MV-4-11 (cell line): Measurements from ENCODE around the gene SOX9.
"Not testable (repeated sequence)": the region's sequence is repeated elsewhere in the genome, so short reads cannot be mapped to it uniquely, and the experiment has no call there.

Experiments
- DNase-seq: peaks from one replicate; lab custom pipeline; 2025; lab: John Stamatoyannopoulos, UW

The SOX9 gene

DNA sequence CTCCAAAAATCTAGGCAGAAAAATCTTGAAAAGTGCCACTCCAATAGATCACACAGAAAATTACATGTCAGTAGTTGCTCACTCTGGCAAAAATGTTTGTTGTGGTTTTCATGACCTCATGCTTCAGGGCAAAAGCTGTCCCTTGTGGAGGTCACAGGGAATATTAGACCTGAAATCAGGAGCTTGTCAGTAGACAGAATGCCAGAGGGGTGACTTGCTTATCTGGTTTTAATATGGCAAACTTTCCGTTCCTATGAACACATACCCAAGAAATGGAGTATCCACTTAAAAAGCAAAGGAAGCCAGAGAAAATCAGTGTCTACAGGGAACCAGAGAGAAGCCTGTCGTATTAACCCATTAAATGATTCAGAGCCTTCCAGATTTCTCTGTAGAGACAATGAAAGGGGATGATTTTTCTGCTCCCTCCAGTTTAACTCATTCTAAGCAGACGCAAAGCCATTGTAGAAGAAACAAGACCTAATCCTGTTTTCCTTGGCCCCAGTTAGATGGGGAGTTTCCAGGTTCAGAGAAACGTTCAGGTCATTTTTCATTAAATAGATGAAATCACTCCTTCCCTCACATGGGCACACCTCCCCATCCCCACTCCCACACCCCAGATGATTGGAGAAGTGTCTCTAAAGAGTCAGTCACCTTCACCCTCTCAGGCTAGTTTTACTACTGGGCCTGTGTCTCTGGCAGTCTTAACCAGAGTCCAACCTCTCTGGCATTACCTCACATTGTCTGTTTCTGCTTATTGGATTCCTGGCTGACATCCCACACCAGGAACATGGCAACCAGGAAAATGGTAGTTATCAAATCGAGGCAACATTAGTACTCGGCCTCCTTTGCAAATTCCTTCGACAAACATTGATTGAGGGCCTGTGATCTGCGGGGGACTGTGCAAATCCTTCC is 6.0 kb downstream of the SOX9 start:
- no peak for DNase-seq

DNA sequence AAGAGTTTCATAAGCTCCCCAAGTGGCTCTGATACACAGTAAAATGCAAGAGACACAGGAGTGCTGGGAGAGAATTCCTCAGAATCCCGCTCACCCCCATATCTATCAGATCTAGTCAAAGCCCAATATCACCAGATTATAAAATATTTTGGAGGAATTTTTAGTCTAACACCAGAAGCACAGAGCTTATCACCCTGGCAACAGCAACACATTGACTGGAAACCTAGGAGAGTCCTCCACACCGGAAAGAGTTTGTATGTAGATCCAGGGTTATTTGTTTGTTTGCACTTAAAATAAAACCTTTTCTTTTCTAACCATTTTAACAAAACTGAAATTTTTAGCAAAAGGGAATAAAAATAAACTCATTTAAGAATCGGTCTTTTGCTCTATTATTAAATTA is 7.2 kb downstream of the SOX9 start:
- no peak for DNase-seq

DNA sequence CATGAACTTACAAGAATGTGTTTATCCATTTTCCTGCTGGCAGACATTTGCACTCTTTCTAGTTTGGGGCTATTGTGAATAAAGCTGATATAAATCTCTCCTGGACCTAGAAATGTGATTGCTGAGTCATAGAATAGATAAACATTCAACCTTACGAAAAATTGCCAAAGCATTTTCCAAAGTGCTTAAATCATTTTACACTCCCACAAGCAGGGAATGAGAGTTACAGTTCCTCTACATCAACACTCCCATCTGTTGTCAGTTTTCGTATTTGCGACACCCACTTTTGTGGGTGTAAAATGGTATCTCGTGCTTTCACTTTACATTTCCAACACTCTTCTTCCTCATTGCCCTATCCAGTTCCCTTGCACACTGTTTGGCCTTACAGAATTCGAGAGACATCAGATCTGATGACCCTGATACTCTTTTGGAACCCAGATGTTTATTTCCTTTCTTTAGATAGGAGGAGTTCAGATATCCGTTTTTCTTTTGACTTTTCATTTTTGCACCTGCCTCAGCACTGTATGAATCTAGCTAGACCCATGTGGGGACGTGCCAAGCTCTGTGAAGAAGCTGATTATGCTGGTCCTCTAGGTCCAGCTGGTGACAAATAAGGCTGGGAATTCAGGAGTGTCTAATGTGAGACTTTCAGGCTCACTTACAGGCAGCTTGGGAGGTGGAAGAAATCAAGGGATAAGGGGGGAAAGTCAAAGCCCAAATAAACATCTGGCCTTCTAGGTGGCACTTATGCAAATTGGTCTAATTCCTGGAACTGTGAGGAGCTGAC is 14.0 kb downstream of the SOX9 start:
- peak; percentile 54 for DNase-seq

DNA sequence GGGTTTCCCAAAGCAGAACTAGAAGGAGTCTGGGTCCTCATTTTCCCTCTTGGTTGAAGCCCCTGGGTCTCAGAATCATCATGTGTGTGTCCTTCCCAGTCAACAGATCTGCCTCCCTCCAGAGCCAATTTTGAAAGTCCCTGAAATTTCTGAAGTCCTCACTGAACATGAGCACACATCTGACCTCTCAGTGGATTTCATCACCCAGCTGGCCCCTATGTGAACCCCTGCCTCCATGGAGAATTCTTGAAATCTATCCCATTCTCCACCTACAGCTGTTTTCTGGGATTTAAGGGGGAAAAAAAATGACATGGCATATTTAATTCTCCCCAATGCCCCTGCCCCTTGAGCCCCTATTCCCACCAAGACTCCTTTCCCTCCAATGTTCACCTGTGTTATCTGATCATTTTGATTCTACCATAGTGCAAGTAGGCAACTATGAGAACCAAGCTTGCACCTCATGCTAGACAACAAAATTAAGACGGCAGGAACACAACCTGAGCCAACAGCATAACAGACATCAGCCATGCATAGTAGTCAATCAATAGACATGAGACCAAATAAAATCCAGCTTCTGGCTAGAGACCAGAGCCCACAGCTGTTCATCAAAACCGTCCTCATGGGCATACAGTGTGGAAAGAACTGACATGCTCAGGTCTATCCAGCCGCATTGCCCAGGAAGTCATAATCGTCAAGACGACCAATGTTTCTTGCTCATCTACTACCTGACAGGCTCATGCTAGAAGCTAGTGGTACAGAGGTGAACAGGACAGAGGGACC is 14.9 kb downstream of the SOX9 start:
- no peak for DNase-seq

DNA sequence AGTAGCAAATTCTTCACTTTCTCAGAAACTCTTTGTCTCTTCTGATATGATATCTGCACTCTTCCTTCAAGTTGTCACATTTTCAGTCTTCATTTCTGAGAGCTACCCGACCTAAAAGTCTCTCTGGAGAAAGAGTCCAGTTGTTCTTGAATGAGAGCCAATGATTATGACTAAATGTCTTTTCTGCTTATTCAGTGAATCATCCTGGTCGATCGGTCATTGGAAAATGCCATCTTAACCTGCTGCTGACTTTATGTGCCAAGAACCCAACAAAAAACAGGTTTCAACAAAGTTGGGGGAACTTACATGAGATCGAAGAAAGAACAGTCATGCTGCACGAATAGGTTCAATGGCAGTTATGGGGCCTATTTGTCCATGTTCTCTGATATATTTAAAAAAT is 15.9 kb downstream of the SOX9 start:
- DNase-seq: no peak

DNA sequence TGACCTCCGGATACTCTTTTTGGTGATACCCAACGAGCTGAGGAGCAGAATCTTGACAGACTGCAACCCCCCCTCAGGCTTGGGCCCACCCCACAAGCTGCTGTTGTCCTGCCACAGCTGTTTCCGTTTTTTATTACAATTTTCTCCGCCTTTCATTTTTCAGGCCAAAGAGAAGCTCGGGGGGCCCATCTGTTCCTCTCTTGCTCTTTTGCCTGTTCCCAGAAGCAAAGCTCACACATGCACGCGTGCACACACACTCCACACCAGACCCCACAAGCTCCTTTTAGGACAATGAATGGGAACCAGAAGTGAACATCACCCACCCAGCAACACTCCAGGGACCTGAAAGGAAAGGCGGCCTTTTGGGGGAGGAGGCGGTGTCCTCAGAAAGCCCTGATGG is 16.3 kb downstream of the SOX9 start:
- DNase-seq: no peak

DNA sequence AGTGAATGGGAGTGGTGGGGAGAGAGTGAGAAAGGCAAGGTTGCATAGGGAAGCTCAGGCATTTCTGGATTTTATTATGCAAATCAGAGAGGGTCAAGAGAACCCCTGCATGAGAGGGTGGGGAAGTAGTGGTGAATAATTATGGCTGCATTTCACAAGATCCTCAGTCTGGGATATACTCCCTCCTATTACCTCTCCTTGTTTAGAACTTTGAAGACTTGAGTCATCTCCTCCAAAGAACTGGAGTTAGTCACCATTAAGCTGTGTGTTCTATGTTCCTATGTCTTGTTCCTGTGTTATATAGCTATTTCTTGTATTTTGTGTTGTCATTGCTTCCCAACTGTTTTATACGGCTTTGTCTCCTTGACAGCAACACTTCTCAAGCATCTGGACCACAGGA is 18.4 kb downstream of the SOX9 start:
- no peak for DNase-seq

DNA sequence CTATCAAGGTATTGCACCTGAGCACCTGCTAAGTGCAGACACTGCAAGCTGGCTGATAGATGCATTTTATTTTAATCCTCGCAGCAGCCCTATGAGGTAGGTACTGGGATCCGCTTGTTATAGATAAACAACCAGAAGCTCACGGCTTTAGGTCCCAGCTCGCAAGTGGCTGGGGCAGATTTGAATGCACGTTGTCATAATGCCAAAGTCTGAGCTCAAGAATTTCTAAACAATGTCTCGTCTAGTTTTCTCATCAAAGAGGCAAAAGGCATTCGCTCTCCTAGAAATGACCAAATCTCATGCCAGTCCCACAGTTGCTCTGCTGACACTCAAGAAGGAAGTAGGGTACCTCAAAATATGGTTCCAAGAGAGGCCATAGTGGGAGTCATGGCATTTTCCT is 20.5 kb downstream of the SOX9 start:
- DNase-seq: no peak

DNA sequence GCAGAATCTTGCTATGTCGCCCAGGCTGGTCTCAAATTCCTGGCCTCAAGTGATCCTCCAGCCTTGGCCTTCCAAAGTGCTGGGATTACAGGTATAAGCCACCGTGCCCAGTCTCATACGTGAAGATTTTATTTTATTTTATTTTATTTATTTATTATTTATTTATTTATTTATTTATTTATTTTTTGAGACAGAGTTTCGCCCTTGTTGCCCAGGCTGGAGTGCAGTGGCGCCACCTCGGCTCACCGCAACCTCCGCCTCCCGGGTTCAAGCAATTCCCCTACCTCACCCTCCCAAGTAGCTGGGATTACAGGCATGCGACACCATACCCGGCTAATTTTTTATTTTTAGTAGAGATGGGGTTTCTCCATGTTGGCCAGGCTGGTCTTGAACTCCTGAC is 21.3 kb downstream of the SOX9 start:
- not testable (repeated sequence) for DNase-seq

DNA sequence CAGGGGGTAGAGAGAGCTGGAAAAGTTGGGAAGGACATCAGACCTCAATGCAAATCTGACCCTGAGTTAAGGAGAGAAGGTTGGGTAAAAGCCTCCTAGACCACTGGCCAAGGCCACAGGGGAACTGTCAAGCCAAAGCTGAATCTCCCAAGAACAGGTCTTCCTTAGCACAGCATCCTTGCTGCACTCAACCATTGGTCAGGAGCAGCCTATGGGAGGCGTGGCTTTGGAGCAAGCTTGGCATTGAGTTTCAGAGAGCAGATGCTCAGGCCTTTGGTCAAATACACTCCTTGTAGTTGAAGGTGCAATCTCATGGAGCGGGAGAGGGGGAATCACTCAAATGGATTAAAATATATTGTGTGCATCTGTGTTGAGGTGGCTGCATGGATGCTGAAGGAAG is 21.8 kb downstream of the SOX9 start:
- no peak for DNase-seq

DNA sequence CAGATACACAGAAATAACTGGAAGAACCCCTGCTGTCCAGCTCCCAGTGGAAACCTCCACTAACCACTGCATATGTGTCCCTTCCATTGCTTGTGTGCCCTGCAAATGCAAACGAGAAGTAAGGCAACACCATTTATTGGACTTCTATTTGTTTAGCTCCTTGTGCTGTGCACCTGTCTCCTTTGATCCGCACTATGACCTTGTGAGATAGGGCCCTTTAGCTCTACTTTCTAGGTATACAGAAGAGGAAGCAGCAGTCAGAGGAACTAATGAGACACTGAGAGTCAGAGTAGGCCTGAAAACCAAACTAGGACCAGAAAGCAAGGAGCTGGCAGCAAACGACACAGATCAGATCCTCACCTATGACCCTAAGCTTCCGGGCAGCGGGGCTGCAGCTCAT is 22.4 kb downstream of the SOX9 start:
- no peak for DNase-seq

DNA sequence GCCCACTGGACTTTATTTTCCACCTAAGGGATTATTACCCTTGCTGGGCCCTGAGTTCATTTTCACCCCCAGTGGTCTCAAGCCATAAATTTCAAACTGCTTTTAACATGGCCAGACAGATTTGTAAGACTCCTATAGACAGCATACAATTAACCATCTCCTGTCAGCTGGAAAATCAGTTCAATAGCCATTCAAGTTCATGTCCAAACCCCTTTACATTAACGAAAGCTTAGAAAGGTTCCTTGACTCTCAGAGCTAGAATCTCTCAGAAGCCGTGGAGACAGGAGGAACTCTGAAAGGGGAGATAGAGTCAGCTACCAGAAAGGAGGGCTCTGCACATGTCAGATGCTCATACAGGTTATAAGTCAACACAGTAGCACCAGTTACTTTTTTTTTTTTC is 23.3 kb downstream of the SOX9 start:
- DNase-seq: no peak

DNA sequence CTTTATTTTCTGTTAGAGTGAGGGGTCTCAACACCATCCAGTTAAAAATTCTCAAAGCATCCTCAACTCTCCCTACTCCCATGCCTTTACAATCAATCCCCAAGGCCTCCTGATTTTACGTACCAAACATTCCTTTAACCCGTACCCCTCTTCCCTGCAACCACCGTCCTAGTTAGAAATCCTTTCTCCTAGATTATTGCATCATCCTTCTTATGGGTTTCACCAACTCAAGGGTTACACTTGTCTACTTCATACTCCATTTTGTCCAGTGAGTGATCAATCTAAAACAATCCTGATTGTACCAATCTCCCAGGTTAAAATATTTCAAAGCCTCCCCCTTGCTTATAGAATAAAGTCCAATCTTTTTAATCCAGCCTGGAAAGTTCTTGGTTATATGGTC is 24.7 kb downstream of the SOX9 start:
- no peak for DNase-seq

DNA sequence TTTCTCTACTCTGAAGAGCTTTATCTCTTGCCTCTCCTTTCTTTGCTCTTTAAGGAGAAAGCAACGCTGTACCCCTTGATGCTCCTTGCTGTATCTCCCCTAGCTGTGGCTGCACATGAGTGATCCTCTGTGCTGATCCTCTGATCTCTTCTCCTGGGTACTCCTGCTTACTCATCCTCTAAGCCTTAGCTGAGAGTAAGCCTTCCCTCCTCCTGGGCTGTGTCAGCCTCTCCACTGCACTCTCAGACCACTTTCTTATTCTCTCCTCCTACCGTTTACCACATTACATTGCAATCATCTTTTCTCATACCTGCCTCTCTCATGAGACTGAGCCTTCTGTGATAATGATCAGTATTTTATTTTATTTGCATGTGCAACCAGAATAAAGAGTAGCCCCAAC is 25.1 kb downstream of the SOX9 start:
- no peak for DNase-seq

DNA sequence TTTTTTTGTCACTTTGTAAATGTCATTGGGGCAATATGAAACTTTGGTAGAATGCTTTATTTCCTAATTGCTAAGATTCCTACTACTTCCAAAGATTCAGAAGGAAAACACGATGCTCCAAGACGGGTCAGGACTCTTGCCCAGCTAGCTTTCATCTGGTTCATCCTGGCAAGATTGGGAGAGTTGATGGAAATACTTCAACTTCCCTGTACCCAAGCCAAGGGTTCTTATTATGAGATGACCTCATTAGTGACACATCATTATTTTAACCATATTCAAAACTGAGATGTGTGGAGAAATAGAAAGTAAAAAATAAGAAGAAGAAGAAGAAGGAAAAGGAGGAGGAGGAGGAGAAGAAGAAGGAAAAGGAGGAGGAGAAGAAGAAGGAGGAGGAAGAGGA is 25.6 kb downstream of the SOX9 start:
- no peak for DNase-seq

DNA sequence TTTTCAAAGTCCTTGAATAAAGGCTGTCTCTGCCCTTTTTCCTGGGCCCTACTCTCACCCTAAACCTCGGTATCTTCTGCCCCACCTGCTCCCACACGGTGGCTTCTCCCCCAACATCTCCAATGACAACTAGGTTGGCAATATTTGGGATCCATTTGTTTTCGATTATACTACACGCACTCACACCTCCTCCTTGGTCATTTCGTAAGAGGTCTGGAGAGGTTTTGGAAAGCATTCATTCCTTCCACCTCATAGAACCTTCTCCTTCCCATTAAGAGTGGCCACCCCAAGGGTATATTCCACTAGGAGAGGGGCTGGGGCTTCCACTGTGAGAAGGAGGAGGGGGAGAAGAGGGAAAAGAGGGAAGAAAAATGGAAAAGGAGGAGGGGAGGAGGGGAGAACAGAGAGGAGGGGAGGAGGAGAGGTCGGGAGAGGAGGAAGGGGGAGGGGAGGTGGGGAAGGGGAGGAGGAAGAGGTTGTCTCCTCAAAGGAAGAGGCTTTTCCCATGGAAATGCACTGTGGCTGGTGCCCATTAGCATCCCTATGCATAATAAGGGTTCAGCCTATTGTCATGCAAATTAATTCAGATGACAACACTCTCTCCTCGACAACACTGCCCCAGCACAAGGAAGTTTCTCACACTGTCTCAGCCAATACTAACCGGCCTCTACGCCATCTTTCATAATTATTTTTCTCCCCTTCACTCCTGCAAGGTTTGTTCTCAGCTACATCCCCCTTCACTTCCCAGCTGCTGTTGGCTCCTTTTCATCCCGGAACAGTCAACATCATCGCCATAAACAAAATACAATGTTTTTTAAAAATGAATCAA is 30.0 kb downstream of the SOX9 start:
- DNase-seq: no peak

DNA sequence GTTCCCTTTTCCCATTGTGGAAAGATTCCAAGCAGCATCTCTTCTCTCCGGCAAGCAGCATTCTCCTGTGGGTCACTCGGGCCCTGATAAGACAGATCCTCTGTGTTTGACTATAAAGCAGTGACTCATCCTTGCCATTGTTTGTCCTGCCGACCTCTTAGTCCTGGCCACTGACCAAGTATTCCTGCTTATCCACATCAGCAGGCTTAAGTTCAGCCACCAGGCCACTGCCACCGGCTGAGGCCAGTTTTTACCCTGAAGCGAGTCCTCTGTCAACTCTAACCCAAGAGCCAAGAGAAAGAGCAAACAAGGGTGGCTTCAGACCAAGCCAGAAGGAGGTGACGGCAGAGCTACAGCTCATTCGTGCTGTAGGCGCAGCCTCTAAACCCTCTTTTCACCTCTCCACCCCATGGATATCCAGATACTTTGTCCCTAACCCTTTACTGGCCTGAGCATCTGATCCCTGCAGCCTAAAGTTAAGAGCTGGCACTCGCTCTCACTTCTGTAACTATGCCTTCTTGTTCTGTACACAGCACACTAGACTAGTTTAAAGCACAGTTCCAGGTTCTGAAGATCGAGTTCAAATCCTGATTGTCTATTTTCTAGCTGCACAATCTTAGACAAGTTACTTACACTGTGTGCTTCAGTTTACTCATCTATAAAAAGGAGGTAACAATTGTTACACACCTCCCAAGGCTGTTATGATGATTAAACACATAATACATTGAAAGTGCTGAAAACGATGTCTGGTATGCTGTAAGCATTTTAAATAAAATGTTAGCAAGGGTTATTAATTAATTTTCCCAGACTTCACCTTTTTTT is 31.0 kb downstream of the SOX9 start:
- no peak for DNase-seq

DNA sequence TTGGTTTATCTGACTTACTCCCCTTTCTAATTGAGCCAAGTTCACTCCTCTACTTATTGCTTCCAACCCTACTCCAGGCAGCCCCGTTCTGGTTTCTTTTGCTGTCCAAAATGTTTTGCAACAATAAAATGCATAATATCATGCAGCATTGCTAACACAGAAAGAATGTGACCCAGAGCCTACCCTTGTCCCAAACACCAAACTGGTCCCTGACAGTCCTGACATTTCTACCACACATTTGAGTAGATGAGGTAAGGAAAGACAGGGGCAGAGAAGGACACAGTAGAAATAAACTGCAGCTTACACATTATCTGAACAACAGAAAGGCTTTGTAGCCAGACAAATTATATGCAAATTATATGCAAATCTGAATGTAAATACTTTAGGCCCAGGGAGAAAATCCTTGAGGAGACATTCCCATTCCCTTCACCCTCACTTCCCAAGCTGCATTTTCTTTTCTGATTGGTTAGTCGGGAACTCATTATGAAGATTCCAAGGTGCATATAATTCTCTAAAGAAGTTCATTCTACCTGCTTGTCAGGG is 31.6 kb downstream of the SOX9 start:
- no peak for DNase-seq

DNA sequence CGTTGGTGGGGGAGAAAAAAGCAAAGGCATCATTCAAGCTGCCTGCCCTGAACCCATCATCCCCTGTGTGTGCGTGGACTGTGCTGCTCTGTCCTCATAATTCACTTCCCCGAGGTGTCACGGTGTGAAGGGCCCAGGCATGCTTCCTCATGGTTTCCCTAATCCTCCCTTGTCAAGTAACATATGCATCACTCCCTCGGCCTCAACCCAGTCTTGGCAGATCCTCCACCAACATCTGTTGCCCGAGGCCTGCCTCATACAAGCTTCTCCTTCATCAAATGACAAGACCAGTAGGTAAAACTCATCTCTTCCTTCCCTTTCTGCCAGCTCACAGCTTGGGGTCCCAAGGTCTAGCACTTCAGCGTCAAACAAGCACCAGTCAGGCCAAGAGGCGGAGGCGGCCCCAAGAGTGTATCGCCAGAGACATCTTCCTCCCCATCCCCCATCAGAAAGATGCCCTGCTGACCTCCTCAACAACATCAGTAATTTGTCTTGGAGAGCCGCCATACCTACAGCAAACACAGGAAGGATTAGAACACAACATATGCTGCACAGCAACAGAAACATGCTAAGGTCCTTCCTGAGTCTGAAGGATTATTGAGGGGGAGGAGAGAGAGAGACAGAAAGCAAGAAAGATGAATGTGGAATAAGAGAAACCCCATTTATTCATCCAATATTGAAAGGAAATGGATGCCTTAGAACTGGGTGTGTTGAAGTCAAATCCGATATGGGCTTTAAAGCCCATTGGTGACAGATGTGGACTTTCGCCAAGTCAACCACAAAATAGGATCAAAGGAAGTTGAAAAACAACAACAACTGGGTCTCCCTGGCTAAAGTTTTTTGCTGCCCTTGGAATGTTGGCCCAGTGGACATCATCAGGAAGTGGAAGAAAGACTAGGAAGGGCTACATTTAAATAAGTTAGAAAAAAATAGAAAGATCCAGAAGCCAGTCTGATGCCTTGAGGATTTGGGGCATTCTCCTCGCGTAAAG is 38.4 kb downstream of the SOX9 start:
- DNase-seq: no peak
